GM12878 (cell line): ENCODE measurements around the gene PSMD8. TPM values are rescaled to one million over a fixed set of nuclear protein-coding genes. Genes with fewer than 3 reads are reported as not detected.

Source experiments
- ATAC-seq: fragments of 200-7000 bp; cut with Tn5 transposase; 3 replicates; pipeline ENCODE4 v1.9.1; 2020; ENCODE audit warnings: mild to moderate bottlenecking, moderate library complexity
- BruUV-seq: library from RNA; stranded (reverse); fragments of 400-500 nt; replicated peaks from 2 replicates; lab custom pipeline; 2021; lab: Mats Ljungman, UMichigan
- CTCF ChIA-PET: fragments of 300-600 bp; sonication (Branson Sonifier 250); formaldehyde crosslinking; extraction: SDS; loops from one replicate; lab custom pipeline; 2021; ENCODE audit warnings: inconsistent platforms; lab: Yijun Ruan, JAX
- POLR2A ChIA-PET: fragments of 350-600 bp; formaldehyde crosslinking; extraction: SDS; loops from one replicate; lab custom pipeline; 2021; ENCODE audit warnings: inconsistent platforms; lab: Charles Lee
- RAD21 ChIA-PET: fragments of 300-600 bp; sonication (Branson Sonifier 250); formaldehyde crosslinking; loops from one replicate; lab custom pipeline; 2023; ENCODE audit warnings: antibody characterized with exemption; ENCODE audit not compliant: unreplicated experiment; lab: Charles Lee
- SMC1A ChIA-PET: fragments of 300-600 bp; sonication (Branson Sonifier 250); formaldehyde crosslinking; loops from one replicate; lab custom pipeline; 2023; ENCODE audit not compliant: unreplicated experiment, uncharacterized antibody; lab: Charles Lee
- DNase-seq: peaks from one replicate; pipeline ENCODE4 v3.0.0-alpha.2; 2011; ENCODE audit warnings: low read depth, low spot score
- FAIRE-seq: peaks from 3 replicates; lab custom pipeline; 2011; peaks lifted over from hg19 to GRCh38; lab: Jason Lieb, UNC
- H2AFZ ChIP-seq: 2 replicates; pipeline ENCODE4 v1.6.0; 2011; ENCODE audit warnings: low read depth, low read length, control low read depth; ENCODE audit not compliant: control insufficient read depth
- H3K27ac ChIP-seq: 2 replicates; pipeline ENCODE4 v1.5.1; 2011; ENCODE audit warnings: control low read depth; ENCODE audit not compliant: control insufficient read depth, insufficient read depth
- H3K27me3 ChIP-seq, 2 experiments: replicated peaks in 1 of 2; 2 replicates each; pipeline versions ENCODE4 v1.6.0 to v1.6.1; 2011; ENCODE audit warnings: low read length in 1 of 2; ENCODE audit not compliant: control insufficient read depth in 2 of 2, insufficient read depth in 2 of 2
- H3K36me3 ChIP-seq, 2 experiments: 2 replicates each; pipeline ENCODE4 v1.5.1; 2011; ENCODE audit warnings: low read length in 1 of 2; ENCODE audit not compliant: control insufficient read depth in 2 of 2, insufficient read depth in 2 of 2
- H3K4me1 ChIP-seq: 2 replicates; pipeline ENCODE4 v1.6.1; 2011; ENCODE audit warnings: mild to moderate bottlenecking, low read length, moderate library complexity, mixed read lengths; ENCODE audit not compliant: control insufficient read depth, insufficient read depth
- H3K4me2 ChIP-seq: 2 replicates; pipeline ENCODE4 v1.6.0; 2011; ENCODE audit warnings: control low read depth; ENCODE audit not compliant: control insufficient read depth, insufficient read depth
- H3K4me3 ChIP-seq: fragments of 200-600 bp; sonication (generic); 2 replicates; pipeline ENCODE4 v1.5.1; 2016
- H3K79me2 ChIP-seq: 2 replicates; pipeline ENCODE4 v1.6.0; 2011; ENCODE audit warnings: low read length; ENCODE audit not compliant: control insufficient read depth, insufficient read depth
- H3K9ac ChIP-seq: 2 replicates; pipeline ENCODE4 v1.8.0; 2011; ENCODE audit warnings: low read length, control low read depth, mixed read lengths; ENCODE audit not compliant: control insufficient read depth, insufficient read depth
- H3K9me3 ChIP-seq: replicated peaks from 3 replicates; pipeline ENCODE4 v1.5.1; 2011; ENCODE audit warnings: mild to moderate bottlenecking, low read length; ENCODE audit not compliant: control insufficient read depth, insufficient read depth
- H4K20me1 ChIP-seq: 2 replicates; pipeline ENCODE4 v1.6.0; 2011; ENCODE audit not compliant: control insufficient read depth, insufficient read depth
- BCLAF1 ChIP-seq: fragments of 450-650 bp; IDR thresholded peaks from 2 replicates; pipeline ENCODE4 v1.6.1; 2017; ENCODE audit warnings: antibody characterized with exemption, mild to moderate bottlenecking, moderate library complexity
- CBX3 ChIP-seq: fragments of 200-600 bp; sonication (generic); IDR thresholded peaks from 2 replicates; pipeline ENCODE4 v1.6.1; 2016; ENCODE audit warnings: low read depth, borderline replicate concordance
- CHD2 ChIP-seq: IDR thresholded peaks from 2 replicates; pipeline ENCODE4 v1.6.1; 2011; ENCODE audit warnings: low read depth, low read length, improper control_type of control experiment, borderline replicate concordance
- CREB1 ChIP-seq: IDR thresholded peaks from 2 replicates; pipeline ENCODE4 v1.6.1; 2012; ENCODE audit warnings: low read depth, mild to moderate bottlenecking, inconsistent platforms
- HSF1 ChIP-seq: fragments of 150-350 bp; IDR thresholded peaks from 2 replicates; pipeline ENCODE4 v1.6.1; 2014; ENCODE audit warnings: mild to moderate bottlenecking, low read depth, low read length
- IRF3 ChIP-seq: fragments of 450-650 bp; IDR thresholded peaks from 2 replicates; pipeline ENCODE4 v1.6.1; 2014; ENCODE audit warnings: mild to moderate bottlenecking
- RELA ChIP-seq: fragments of 450-650 bp; IDR thresholded peaks from 2 replicates; pipeline ENCODE4 v1.8.0; 2014; ENCODE audit warnings: borderline replicate concordance; ENCODE audit not compliant: partially characterized antibody
- YBX1 ChIP-seq: fragments of 450-650 bp; IDR thresholded peaks from 2 replicates; pipeline ENCODE4 v1.6.1; 2016; ENCODE audit warnings: antibody characterized with exemption
- WGBS: methylation state at CpG from one replicate; pipeline ENCODE4 v1.1.6; 2016; ENCODE audit warnings: low lambda C conversion rate; ENCODE audit not compliant: insufficient replicate concordance, insufficient coverage; ENCODE audit errors: missing lambda C conversion rate; 5-methylcytosine and 5-hydroxymethylcytosine counted together
- in situ Hi-C: fragments of 300-500 bp; cut with MboI; formaldehyde crosslinking; loops from 9 replicates; pipeline ENCODE4 v1.14.3; 2018; ENCODE audit warnings: mixed read lengths
- intact Hi-C: fragments of 100-400 bp; cut with micrococcal nuclease; formaldehyde crosslinking; loops from one replicate; pipeline ENCODE4 v1.14.2; 2022; ENCODE audit not compliant: unreplicated experiment
- polyA plus RNA-seq, 11 experiments: library from polyadenylated mRNA; depleted of rRNA in 4 of 11; unstranded in 6 of 11; stranded (reverse) in 5 of 11; fragments of >200 nt; fragmentation: Nextera tagmentation in 4 of 11; fragmentation: Illumina TruSeq in 1 of 11; extraction: Ambion mirVana in 4 of 11; extraction: Trizol in 1 of 11; gene quantifications; 1 replicate in 1 of 11; 2 replicates in 10 of 11; pipeline versions ENCODE4 v1.2.1 to v1.2.3, GENCODE V29; 2011 to 2016; ENCODE audit warnings: inconsistent platforms in 2 of 11, missing spikeins in 2 of 11, low read depth in 1 of 11
- total RNA-seq, 4 experiments: library from RNA; depleted of rRNA in 3 of 4; stranded (reverse); fragments of >200 nt in 3 of 4; fragmentation: Illumina TruSeq in 1 of 4; extraction: Trizol in 1 of 4; gene quantifications; 2 replicates each; pipeline versions ENCODE4 v1.2.1 to v1.2.3, GENCODE V29; 2013 to 2021

PSMD8 gene
- total and polyA plus RNA-seq, 10 of the 15 experiments (the other 5 are each of a cell fraction or from before 2014, with no cell fraction given) = 81.2 to 409 (median 268) TPM

- no peak overlapping the region for H3K9ac ChIP-seq
- H3K36me3 ChIP-seq = no peaks in the 10 kb centered on the region; a peak in 1 of 4 replicates
- SMC1A ChIA-PET = interaction anchor here (1.0 to 1.5 kb wide), 3 partner anchors 88 to 433 kb away, joined by 3 to 5 read pairs (median 3); no protein-coding TSS in a partner anchor
- H2AFZ ChIP-seq = no peak overlapping the region
- H3K27me3 ChIP-seq = no peaks in the 10 kb centered on the region
- FAIRE-seq = no peak
- RAD21 ChIA-PET = interaction anchor here (1.5 to 2.1 kb wide), 2 partner anchors 88 to 429 kb away, joined by 5 to 6 read pairs; no protein-coding TSS in a partner anchor
- DNase-seq = no peak
- CTCF ChIA-PET = interaction anchor here (0.7 to 5.3 kb wide), 5 partner anchors 42 to 430 kb away, joined by 3 to 74 read pairs (median 7); partner anchors contain the start of gene PSMD8
- no peaks in the 10 kb centered on the region for H3K9me3 ChIP-seq
- in situ Hi-C loops = loop anchor here (5.0 kb wide), 2 partner anchors 89 to 439 kb away; no protein-coding TSS in a partner anchor
- H3K4me2 ChIP-seq = no peak overlapping the region
- H3K4me1 ChIP-seq = no peaks in the 10 kb centered on the region
- WGBS = 35% methylated on average over 1 of the region's 1 CpG
- H4K20me1 ChIP-seq = no peaks in the 10 kb centered on the region
- BruUV-seq = no TSS peak
- H3K4me3 ChIP-seq = no peak overlapping the region
- intact Hi-C loops = no loop called here
- no peak overlapping the region for H3K27ac ChIP-seq
- POLR2A ChIA-PET = interaction anchor here (0.8 kb wide), 1 partner anchor 430 kb away, joined by 3 read pairs; no protein-coding TSS in a partner anchor
- TF ChIP-seq HSF1 = no peak
- no peak for TF ChIP-seq CREB1
- TF ChIP-seq IRF3 = no peak
- TF ChIP-seq CBX3 = no peak
- TF ChIP-seq RELA = no peak
- no peak for TF ChIP-seq CHD2
- no peak for TF ChIP-seq BCLAF1
- no peak for TF ChIP-seq YBX1
- no peak for ATAC-seq
- no peaks in the 10 kb centered on the region for H3K79me2 ChIP-seq
These were observed 42.6 kb upstream of the PSMD8 start for GRCh38 chr19:38331728-38332127.
